ENCODE results near the gene CCNL2.

Gene CCNL2

DNA sequence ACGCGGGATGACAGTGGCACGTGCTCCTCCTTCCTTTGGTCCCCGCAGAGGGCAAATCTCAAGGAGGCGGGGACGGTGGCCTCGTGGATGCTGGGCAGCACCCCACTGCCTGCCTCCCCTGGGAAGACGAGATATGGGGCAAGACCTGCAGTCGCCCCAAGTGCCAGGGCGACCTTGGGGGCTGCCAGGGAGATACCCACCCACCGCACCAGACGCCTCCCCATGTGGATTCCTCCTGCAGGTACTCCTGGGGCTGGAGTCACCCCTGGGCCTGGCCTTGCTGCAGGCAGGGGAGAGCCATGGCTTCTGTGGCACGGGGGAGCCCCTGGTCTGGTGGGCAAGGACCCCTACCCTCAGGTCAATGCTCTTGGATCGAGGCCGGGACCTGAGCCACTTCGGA, 18.3 kb downstream of the CCNL2 start (continued):
- TF ChIP-seq EGR2 (tag by site-specific recombination; IDR thresholded peaks at IDR 0.05; ENCODE audit: low read depth) (no peak), ZNF169 (tag by site-specific recombination; IDR thresholded peaks at IDR 0.05) (no peak), ZSCAN30 (tag by site-specific recombination; IDR thresholded peaks at IDR 0.05) (no peak), ZNF626 (tag by site-specific recombination; IDR thresholded peaks at IDR 0.05) (no peak), TRIM28 (IDR thresholded peaks at IDR 0.05; ENCODE audit: borderline replicate concordance, low read length) (no peak), ZNF701 (tag by site-specific recombination; IDR thresholded peaks at IDR 0.05) (no peak), ZNF549 (tag by site-specific recombination; IDR thresholded peaks at IDR 0.05) (no peak)
- TF ChIP-seq, protein P1, sequence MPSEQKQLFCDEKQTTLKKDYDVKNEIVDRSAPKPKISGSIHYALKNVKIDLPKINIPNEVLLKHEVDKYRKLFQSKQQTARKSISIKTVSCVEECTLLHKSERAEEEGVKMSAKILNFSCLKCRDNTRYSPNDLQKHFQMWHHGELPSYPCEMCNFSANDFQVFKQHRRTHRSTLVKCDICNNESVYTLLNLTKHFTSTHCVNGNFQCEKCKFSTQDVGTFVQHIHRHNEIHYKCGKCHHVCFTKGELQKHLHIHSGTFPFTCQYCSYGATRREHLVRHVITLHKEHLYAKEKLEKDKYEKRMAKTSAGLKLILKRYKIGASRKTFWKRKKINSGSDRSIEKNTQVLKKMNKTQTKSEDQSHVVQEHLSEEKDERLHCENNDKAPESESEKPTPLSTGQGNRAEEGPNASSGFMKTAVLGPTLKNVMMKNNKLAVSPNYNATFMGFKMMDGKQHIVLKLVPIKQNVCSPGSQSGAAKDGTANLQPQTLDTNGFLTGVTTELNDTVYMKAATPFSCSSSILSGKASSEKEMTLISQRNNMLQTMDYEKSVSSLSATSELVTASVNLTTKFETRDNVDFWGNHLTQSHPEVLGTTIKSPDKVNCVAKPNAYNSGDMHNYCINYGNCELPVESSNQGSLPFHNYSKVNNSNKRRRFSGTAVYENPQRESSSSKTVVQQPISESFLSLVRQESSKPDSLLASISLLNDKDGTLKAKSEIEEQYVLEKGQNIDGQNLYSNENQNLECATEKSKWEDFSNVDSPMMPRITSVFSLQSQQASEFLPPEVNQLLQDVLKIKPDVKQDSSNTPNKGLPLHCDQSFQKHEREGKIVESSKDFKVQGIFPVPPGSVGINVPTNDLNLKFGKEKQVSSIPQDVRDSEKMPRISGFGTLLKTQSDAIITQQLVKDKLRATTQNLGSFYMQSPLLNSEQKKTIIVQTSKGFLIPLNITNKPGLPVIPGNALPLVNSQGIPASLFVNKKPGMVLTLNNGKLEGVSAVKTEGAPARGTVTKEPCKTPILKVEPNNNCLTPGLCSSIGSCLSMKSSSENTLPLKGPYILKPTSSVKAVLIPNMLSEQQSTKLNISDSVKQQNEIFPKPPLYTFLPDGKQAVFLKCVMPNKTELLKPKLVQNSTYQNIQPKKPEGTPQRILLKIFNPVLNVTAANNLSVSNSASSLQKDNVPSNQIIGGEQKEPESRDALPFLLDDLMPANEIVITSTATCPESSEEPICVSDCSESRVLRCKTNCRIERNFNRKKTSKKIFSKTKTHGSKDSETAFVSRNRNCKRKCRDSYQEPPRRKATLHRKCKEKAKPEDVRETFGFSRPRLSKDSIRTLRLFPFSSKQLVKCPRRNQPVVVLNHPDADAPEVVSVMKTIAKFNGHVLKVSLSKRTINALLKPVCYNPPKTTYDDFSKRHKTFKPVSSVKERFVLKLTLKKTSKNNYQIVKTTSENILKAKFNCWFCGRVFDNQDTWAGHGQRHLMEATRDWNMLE (tag by site-specific recombination; conservative IDR thresholded peaks at IDR 0.05; ENCODE audit: low read depth) = no peak
- TF ChIP-seq, protein P2, sequence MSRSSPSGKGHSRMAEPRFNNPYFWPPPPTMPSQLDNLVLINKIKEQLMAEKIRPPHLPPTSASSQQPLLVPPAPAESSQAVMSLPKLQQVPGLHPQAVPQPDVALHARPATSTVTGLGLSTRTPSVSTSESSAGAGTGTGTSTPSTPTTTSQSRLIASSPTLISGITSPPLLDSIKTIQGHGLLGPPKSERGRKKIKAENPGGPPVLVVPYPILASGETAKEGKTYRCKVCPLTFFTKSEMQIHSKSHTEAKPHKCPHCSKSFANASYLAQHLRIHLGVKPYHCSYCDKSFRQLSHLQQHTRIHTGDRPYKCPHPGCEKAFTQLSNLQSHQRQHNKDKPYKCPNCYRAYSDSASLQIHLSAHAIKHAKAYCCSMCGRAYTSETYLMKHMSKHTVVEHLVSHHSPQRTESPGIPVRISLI (tag by site-specific recombination; IDR thresholded peaks at IDR 0.05) = no peak
- TF ChIP-seq, protein P3, sequence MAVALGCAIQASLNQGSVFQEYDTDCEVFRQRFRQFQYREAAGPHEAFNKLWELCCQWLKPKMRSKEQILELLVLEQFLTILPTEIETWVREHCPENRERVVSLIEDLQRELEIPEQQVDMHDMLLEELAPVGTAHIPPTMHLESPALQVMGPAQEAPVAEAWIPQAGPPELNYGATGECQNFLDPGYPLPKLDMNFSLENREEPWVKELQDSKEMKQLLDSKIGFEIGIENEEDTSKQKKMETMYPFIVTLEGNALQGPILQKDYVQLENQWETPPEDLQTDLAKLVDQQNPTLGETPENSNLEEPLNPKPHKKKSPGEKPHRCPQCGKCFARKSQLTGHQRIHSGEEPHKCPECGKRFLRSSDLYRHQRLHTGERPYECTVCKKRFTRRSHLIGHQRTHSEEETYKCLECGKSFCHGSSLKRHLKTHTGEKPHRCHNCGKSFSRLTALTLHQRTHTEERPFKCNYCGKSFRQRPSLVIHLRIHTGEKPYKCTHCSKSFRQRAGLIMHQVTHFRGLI (tag by site-specific recombination; IDR thresholded peaks at IDR 0.05) = no peak
- TF ChIP-seq, protein P4, sequence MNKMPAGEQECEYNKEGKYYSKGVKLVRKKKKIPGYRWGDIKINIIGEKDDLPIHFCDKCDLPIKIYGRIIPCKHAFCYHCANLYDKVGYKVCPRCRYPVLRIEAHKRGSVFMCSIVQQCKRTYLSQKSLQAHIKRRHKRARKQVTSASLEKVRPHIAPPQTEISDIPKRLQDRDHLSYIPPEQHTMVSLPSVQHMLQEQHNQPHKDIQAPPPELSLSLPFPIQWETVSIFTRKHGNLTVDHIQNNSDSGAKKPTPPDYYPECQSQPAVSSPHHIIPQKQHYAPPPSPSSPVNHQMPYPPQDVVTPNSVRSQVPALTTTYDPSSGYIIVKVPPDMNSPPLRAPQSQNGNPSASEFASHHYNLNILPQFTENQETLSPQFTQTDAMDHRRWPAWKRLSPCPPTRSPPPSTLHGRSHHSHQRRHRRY (tag by site-specific recombination; IDR thresholded peaks at IDR 0.05) = no peak

DNA sequence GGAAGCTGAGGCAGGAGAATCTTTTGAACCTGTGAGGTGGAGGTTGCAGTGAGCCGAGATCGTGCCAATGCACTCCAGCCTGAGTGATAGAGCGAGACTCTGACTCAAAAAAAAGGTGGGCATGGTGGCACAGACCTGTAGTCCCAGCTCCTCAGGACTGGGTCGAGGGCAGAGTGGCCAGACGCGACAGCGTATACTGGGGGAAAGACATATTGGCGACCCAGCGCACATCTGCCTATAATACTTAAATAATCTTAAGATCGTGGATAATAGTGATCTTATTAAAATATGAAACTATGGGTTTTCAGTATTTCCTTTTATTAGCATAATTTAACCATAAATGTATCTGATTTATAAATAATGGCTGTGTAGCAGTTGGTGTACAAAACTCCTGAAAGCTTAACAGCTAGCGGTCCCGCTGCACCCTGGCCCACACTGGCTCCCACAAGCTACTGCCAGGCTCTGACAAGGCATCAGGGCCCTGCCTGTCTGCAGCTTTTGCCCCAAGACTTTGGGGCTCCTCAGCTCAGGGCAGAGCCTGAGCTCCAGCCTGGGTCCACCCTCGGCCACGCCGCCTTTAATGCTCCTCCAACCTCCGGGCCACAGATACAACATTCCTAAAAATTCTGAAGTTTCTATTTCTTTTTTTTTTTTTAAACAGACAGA, 21.5 kb downstream of the CCNL2 start:
- H3K36me3 ChIP-seq (ENCODE audit: control insufficient read depth in 2 of 2, insufficient read depth in 1 of 2, low read length in 2 of 2) = peaks cover 0 to 44% of the 10 kb centered on the region in 2 experiments; a peak in 2 of 3 replicates
- POLR2A ChIA-PET = interaction anchor here (0.7 to 1.2 kb wide), 4 partner anchors 10 to 21 kb away, joined by 4 to 5 read pairs (median 5); partner anchors contain the start of gene CCNL2
- no peaks in the 10 kb centered on the region for H3K9me3 ChIP-seq (ENCODE audit: control insufficient read depth, insufficient read depth, low read depth, low read length)
- no peak overlapping the region for H3K4me3 ChIP-seq (ENCODE audit: low read depth, low read length)
- H3K4me1 ChIP-seq (ENCODE audit: control insufficient read depth, insufficient read depth, low read length) = peaks cover 4% of the 10 kb centered on the region; the same call in 1 of the 2 replicates
- H3K27ac ChIP-seq (ENCODE audit: extremely low read depth, low read depth, low read length) = no peak overlapping the region
- CTCF ChIA-PET = interaction anchor here (0.6 to 2.3 kb wide), 3 partner anchors 14 to 383 kb away, joined by 5 to 9 read pairs (median 8); no protein-coding TSS in a partner anchor
- TF ChIP-seq SP3 (tag by site-specific recombination; IDR thresholded peaks at IDR 0.05) (no peak), RBAK (tag by site-specific recombination; IDR thresholded peaks at IDR 0.05) (no peak), ZNF837 (tag by site-specific recombination; IDR thresholded peaks at IDR 0.05) (no peak), HOXA7 (CRISPR knock-in tag; IDR thresholded peaks at IDR 0.05; ENCODE audit: borderline replicate concordance) (no peak), ZNF157 (tag by site-specific recombination; IDR thresholded peaks at IDR 0.05) (no peak), ZNF112 (tag by site-specific recombination; IDR thresholded peaks at IDR 0.05) (no peak), ZNF184 (tag by site-specific recombination; IDR thresholded peaks at IDR 0.05) (no peak), ZNF529 (tag by site-specific recombination; IDR thresholded peaks at IDR 0.05; ENCODE audit: insufficient replicate concordance) (no peak), GLI2 (tag by site-specific recombination; IDR thresholded peaks at IDR 0.05; ENCODE audit: borderline replicate concordance, low read depth) (no peak), ZBTB7A (tag by site-specific recombination; IDR thresholded peaks at IDR 0.05; ENCODE audit: low read depth) (no peak), ZNF416 (tag by site-specific recombination; IDR thresholded peaks at IDR 0.05) (no peak), TRIM28 (IDR thresholded peaks at IDR 0.05; ENCODE audit: borderline replicate concordance, low read length) (no peak), ZNF624 (tag by site-specific recombination; IDR thresholded peaks at IDR 0.05) (no peak)
- TF ChIP-seq, protein P5, sequence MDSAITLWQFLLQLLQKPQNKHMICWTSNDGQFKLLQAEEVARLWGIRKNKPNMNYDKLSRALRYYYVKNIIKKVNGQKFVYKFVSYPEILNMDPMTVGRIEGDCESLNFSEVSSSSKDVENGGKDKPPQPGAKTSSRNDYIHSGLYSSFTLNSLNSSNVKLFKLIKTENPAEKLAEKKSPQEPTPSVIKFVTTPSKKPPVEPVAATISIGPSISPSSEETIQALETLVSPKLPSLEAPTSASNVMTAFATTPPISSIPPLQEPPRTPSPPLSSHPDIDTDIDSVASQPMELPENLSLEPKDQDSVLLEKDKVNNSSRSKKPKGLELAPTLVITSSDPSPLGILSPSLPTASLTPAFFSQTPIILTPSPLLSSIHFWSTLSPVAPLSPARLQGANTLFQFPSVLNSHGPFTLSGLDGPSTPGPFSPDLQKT (IDR thresholded peaks at IDR 0.05; ENCODE audit: borderline replicate concordance, low read depth, low read length) = no peak
- TF ChIP-seq, protein P6, sequence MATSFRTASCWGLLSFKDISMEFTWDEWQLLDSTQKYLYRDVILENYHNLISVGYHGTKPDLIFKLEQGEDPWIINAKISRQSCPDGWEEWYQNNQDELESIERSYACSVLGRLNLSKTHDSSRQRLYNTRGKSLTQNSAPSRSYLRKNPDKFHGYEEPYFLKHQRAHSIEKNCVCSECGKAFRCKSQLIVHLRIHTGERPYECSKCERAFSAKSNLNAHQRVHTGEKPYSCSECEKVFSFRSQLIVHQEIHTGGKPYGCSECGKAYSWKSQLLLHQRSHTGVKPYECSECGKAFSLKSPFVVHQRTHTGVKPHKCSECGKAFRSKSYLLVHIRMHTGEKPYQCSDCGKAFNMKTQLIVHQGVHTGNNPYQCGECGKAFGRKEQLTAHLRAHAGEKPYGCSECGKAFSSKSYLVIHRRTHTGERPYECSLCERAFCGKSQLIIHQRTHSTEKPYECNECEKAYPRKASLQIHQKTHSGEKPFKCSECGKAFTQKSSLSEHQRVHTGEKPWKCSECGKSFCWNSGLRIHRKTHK (tag by site-specific recombination; IDR thresholded peaks at IDR 0.05) = no peak
